Measurements from ENCODE around the gene PCGF5.
"Not testable (repeated sequence)": the region's sequence is repeated elsewhere in the genome, so short reads cannot be mapped to it uniquely, and the experiment has no call there.

DNA sequence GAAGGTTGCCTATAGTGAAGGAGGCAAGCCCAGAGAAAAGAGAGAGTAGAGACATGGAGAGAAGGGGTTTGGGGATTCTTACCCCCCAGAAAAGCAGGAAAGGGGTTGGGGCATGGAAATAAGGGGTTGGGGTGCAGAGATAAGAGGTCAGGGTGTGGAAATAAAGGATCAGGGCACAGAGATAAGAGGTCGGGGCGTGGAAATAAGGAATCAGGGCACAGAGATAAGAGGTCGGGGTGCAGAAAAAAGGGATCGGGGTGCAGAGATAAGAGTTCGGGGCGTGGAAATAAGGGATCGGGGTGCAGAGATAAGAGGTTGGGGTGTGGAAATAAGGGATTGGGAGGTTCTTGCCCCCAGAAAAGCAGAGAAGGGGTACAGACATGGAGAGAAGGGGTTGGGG is 85.5 kb downstream of the PCGF5 start:
- not testable (repeated sequence) for TF ChIP-seq POLR2A (IDR thresholded peaks at IDR 0.05; ENCODE audit: low read depth, low read length); POLR2AphosphoS5 (IDR thresholded peaks at IDR 0.05; ENCODE audit: low read depth, low read length); TAF1 (IDR thresholded peaks at IDR 0.05; ENCODE audit: borderline replicate concordance, low read depth, low read length)
